H1 (cell line): ENCODE data around the gene EEIG2. TPM values are rescaled to one million over a fixed set of nuclear protein-coding genes. Genes with fewer than 3 reads are reported as not detected.

ENCODE experiments used
- CTCF ChIA-PET: fragments of 300-600 bp; sonication (Branson Sonifier 250); formaldehyde crosslinking; loops from one replicate; lab custom pipeline; 2021; ENCODE audit not compliant: partially characterized antibody; lab: Charles Lee
- POLR2A ChIA-PET: fragments of 300-600 bp; sonication (Branson Sonifier 250); formaldehyde crosslinking; loops from one replicate; lab custom pipeline; 2021; ENCODE audit warnings: inconsistent platforms; ENCODE audit not compliant: partially characterized antibody; lab: Charles Lee
- DNase-seq, 2 experiments: peaks; one replicate each; pipeline versions ENCODE4 v3.0.0 to v3.0.0-alpha.2; 2010 to 2022; ENCODE audit warnings: low spot score in 2 of 2, low read depth in 1 of 2, mixed read lengths in 1 of 2
- FAIRE-seq: peaks from 2 replicates; lab custom pipeline; 2011; peaks lifted over from hg19 to GRCh38; lab: Jason Lieb, UNC
- H2AFZ ChIP-seq: 2 replicates; pipeline ENCODE4 v1.8.1; 2012; ENCODE audit warnings: low read length, inconsistent platforms
- H2AK5ac ChIP-seq: 2 replicates; pipeline ENCODE4 v1.6.1; 2013; ENCODE audit warnings: low read depth, low read length
- H2BK120ac ChIP-seq: replicated peaks from 2 replicates; pipeline ENCODE3; 2013; ENCODE audit warnings: low read depth, low read length, inconsistent platforms
- H2BK12ac ChIP-seq: 2 replicates; pipeline ENCODE4 v1.6.1; 2013; ENCODE audit warnings: low read depth, low read length
- H2BK15ac ChIP-seq: 2 replicates; pipeline ENCODE4 v1.6.1; 2013; ENCODE audit warnings: low read length
- H2BK20ac ChIP-seq: 2 replicates; pipeline ENCODE4 v1.6.1; 2013; ENCODE audit warnings: low read length
- H2BK5ac ChIP-seq: 2 replicates; pipeline ENCODE4 v1.6.1; 2013; ENCODE audit warnings: low read depth, low read length
- H3K14ac ChIP-seq: 2 replicates; pipeline ENCODE4 v1.6.1; 2013; ENCODE audit warnings: inconsistent platforms; ENCODE audit not compliant: insufficient read length
- H3K18ac ChIP-seq: 2 replicates; pipeline ENCODE4 v1.6.1; 2013; ENCODE audit warnings: low read length; ENCODE audit errors: extremely low read depth
- H3K23ac ChIP-seq: 2 replicates; pipeline ENCODE4 v1.6.1; 2013; ENCODE audit warnings: inconsistent platforms; ENCODE audit not compliant: insufficient read length
- H3K23me2 ChIP-seq: 2 replicates; pipeline ENCODE4 v1.6.1; 2013; ENCODE audit warnings: low read depth, low read length
- H3K27ac ChIP-seq: 2 replicates; pipeline ENCODE4 v1.6.1; 2011; ENCODE audit warnings: low read depth, low read length, inconsistent platforms
- H3K27me3 ChIP-seq, 4 experiments: replicated peaks in 1 of 4; 1 replicate in 1 of 4; 2 replicates in 3 of 4; pipeline versions ENCODE4 v1.6.1 to v1.8.1; 2011 to 2013; ENCODE audit warnings: low read length in 3 of 4, mild to moderate bottlenecking in 3 of 4, inconsistent platforms in 2 of 4, mixed read lengths in 2 of 4, moderate library complexity in 1 of 4; ENCODE audit not compliant: control insufficient read depth in 3 of 4, insufficient read depth in 3 of 4; ENCODE audit errors: extremely low read depth in 1 of 4
- H3K36me3 ChIP-seq, 4 experiments: 2 replicates each; pipeline versions ENCODE4 v1.6.1 to v1.8.1; 2011 to 2013; ENCODE audit warnings: mild to moderate bottlenecking in 4 of 4, low read length in 3 of 4, moderate library complexity in 2 of 4, control low read depth in 1 of 4, inconsistent platforms in 1 of 4; ENCODE audit not compliant: insufficient read depth in 4 of 4, control insufficient read depth in 2 of 4
- H3K4ac ChIP-seq: replicated peaks from 2 replicates; pipeline ENCODE3; 2013; ENCODE audit warnings: low read length, low read depth, mixed read lengths, inconsistent platforms; ENCODE audit not compliant: insufficient read length
- H3K4me1 ChIP-seq, 4 experiments: replicated peaks in 1 of 4; 1 replicate in 1 of 4; 2 replicates in 3 of 4; pipeline versions ENCODE4 v1.6.1 to v1.8.1; 2011 to 2013; ENCODE audit warnings: low read length in 3 of 4, inconsistent platforms in 2 of 4, mixed read lengths in 1 of 4; ENCODE audit not compliant: insufficient read depth in 4 of 4, control insufficient read depth in 3 of 4
- H3K4me2 ChIP-seq, 2 experiments: 2 replicates each; pipeline versions ENCODE4 v1.6.1 to v1.8.1; 2011 to 2013; ENCODE audit warnings: low read depth in 2 of 2, low read length in 2 of 2, control low read depth in 1 of 2, inconsistent platforms in 1 of 2, mild to moderate bottlenecking in 1 of 2; ENCODE audit not compliant: insufficient read depth in 1 of 2
- H3K4me3 ChIP-seq, 4 experiments: fragments of 200-600, 300-600 bp in 1 of 4; sonication (generic), shearing (Covaris generic), sonication (Bioruptor Twin) in 1 of 4; 2 replicates each; pipeline versions ENCODE4 v1.5.1 to v1.8.1; 2011 to 2016; ENCODE audit warnings: low read length in 4 of 4, low read depth in 3 of 4, control low read depth in 2 of 4, inconsistent platforms in 2 of 4, mild to moderate bottlenecking in 2 of 4, mixed read lengths in 1 of 4, moderate library complexity in 1 of 4; ENCODE audit not compliant: insufficient read depth in 2 of 4; ENCODE audit errors: extremely low read depth in 1 of 4
- H3K56ac ChIP-seq: replicated peaks from 2 replicates; pipeline ENCODE3; 2013; ENCODE audit warnings: low read depth, mild to moderate bottlenecking, mixed read lengths, low read length, inconsistent platforms; ENCODE audit not compliant: insufficient read length
- H3K79me1 ChIP-seq: 2 replicates; pipeline ENCODE4 v1.6.1; 2013; ENCODE audit warnings: low read depth, low read length, control low read depth
- H3K79me2 ChIP-seq, 2 experiments: 2 replicates each; pipeline versions ENCODE4 v1.6.1 to v1.8.1; 2012 to 2013; ENCODE audit warnings: low read length in 2 of 2, mild to moderate bottlenecking in 2 of 2, inconsistent platforms in 1 of 2; ENCODE audit not compliant: insufficient read depth in 2 of 2, control insufficient read depth in 1 of 2
- H3K9ac ChIP-seq, 4 experiments: replicated peaks in 1 of 4; 1 replicate in 1 of 4; 2 replicates in 3 of 4; pipeline versions ENCODE4 v1.6.1 to v1.8.1; 2011 to 2013; ENCODE audit warnings: low read depth in 3 of 4, low read length in 3 of 4, control low read depth in 2 of 4, mild to moderate bottlenecking in 2 of 4, moderate library complexity in 2 of 4, inconsistent platforms in 1 of 4; ENCODE audit errors: extremely low read depth in 1 of 4
- H3K9me3 ChIP-seq, 2 experiments: 2 replicates each; pipeline versions ENCODE4 v1.6.1 to v1.8.1; 2012 to 2013; ENCODE audit warnings: mild to moderate bottlenecking in 2 of 2, moderate library complexity in 2 of 2, control low read depth in 1 of 2, inconsistent platforms in 1 of 2, low read depth in 1 of 2, low read length in 1 of 2, mixed read lengths in 1 of 2; ENCODE audit not compliant: insufficient read depth in 2 of 2
- H4K20me1 ChIP-seq, 2 experiments: replicated peaks in 1 of 2; 2 replicates each; pipeline versions ENCODE3 to v1.8.1; 2011 to 2013; ENCODE audit warnings: inconsistent platforms in 2 of 2, low read length in 2 of 2, mild to moderate bottlenecking in 1 of 2; ENCODE audit not compliant: insufficient read depth in 2 of 2, control insufficient read depth in 1 of 2
- H4K5ac ChIP-seq: 2 replicates; pipeline ENCODE4 v1.6.1; 2013; ENCODE audit warnings: low read length, low read depth, mixed read lengths, inconsistent platforms; ENCODE audit not compliant: insufficient read length
- H4K8ac ChIP-seq: 2 replicates; pipeline ENCODE4 v1.8.0; 2013; ENCODE audit warnings: mild to moderate bottlenecking, moderate library complexity, low read length, inconsistent platforms; ENCODE audit not compliant: insufficient read depth; ENCODE audit errors: extremely low read depth
- H4K91ac ChIP-seq: replicated peaks from 2 replicates; pipeline ENCODE3; 2013; ENCODE audit warnings: low read length, mixed read lengths, inconsistent platforms; ENCODE audit not compliant: insufficient read length
- ASH2L ChIP-seq: fragments of 200-600, 300-600 bp; sonication (generic); IDR thresholded peaks from one replicate; pipeline ENCODE4 v1.7.1; 2017; ENCODE audit warnings: low read length
- CBX5 ChIP-seq: fragments of 300-800, 300-1000 bp; sonication (generic); IDR thresholded peaks from 2 replicates; pipeline ENCODE4 v1.7.1; 2016; ENCODE audit warnings: antibody characterized with exemption, low read length, low read depth
- CEBPB ChIP-seq: IDR thresholded peaks from 2 replicates; pipeline ENCODE4 v1.6.1; 2012; ENCODE audit warnings: low read depth, low read length
- HDAC2 ChIP-seq, 2 experiments: fragments of 300-600 bp in 1 of 2; sonication (generic) in 1 of 2; IDR thresholded peaks; 2 replicates each; pipeline ENCODE4 v1.6.1; 2011 to 2012; ENCODE audit warnings: low read depth in 2 of 2, low read length in 2 of 2, mild to moderate bottlenecking in 2 of 2, moderate library complexity in 2 of 2, borderline replicate concordance in 1 of 2, inconsistent platforms in 1 of 2
- POLR2AphosphoS5 ChIP-seq: IDR thresholded peaks from 2 replicates; pipeline ENCODE4 v1.6.1; 2011; ENCODE audit warnings: low read depth, low read length
- SAP30 ChIP-seq: fragments of 300-600 bp; sonication (generic); IDR thresholded peaks from 2 replicates; pipeline ENCODE4 v1.7.1; 2012; ENCODE audit warnings: low read length, moderate library complexity, mild to moderate bottlenecking, inconsistent platforms; ENCODE audit not compliant: insufficient read depth, insufficient replicate concordance
- SP1 ChIP-seq: IDR thresholded peaks from 2 replicates; pipeline ENCODE4 v1.6.1; 2011; ENCODE audit warnings: low read depth, low read length
- USF2 ChIP-seq: IDR thresholded peaks from 2 replicates; pipeline ENCODE4 v1.6.1; 2011; ENCODE audit warnings: low read length, improper control_type of control experiment
- WGBS, 2 experiments: shearing (Covaris generic) in 1 of 2; methylation state at CpG; one replicate each; pipeline versions ENCODE4 v1.1.6 to v1.1.7; 2013 to 2015; ENCODE audit warnings: low lambda C conversion rate in 2 of 2, mixed read lengths in 2 of 2, inconsistent platforms in 1 of 2, low coverage in 1 of 2, missing lambda C conversion rate in 1 of 2; ENCODE audit not compliant: insufficient replicate concordance in 2 of 2, insufficient coverage in 1 of 2, insufficient read length in 1 of 2; ENCODE audit errors: extremely low coverage in 1 of 2, missing lambda C conversion rate in 1 of 2; 5-methylcytosine and 5-hydroxymethylcytosine counted together
- polyA plus RNA-seq, 7 experiments: library from polyadenylated mRNA; depleted of rRNA in 3 of 7; stranded (reverse) in 5 of 7; unstranded in 2 of 7; fragments of >200 nt in 5 of 7; fragments of 200-250 nt in 2 of 7; gene quantifications; 1 replicate in 5 of 7; 2 replicates in 1 of 7; 4 replicates in 1 of 7; pipeline versions ENCODE4 v1.2.1 to v1.2.3, GENCODE V29; 2011 to 2013; ENCODE audit warnings: missing spikeins in 2 of 7, mixed read lengths in 2 of 7
- total RNA-seq: library from RNA; stranded (reverse); fragmentation: NEBNext Ultra II Directional; extraction: Animal tissue kit (Norgen Biotek cat#: 25700); gene quantifications from 2 replicates; pipeline ENCODE4 v1.2.1, GENCODE V29; 2021

The EEIG2 gene
- total and polyA plus RNA-seq, 2 of the 8 experiments (the other 6 are each of a cell fraction or from before 2014, with no cell fraction given): 6.1 to 20.1 TPM

DNA sequence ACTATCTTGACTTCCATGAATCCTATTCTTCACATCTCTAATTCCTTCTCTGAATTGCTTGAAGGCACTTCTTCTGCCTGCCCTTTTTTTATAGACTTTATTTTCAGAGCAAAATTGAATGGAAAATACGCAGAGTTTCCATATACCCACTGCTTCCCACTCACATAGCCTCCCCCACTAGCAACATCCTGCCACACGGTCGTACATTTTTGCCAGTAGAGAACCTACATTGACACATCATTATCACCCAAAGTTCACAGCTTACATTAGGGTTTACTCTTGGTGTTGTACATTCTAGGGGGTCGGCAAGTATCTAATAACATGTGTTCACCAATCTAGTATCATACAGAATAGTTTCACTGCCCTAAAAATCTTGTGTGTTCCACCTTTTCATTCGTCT, 12.3 kb downstream of the EEIG2 start:
- Histone ChIP-seq H2BK120ac (no peak overlapping the region), H4K91ac (no peak overlapping the region), H3K14ac (no peak overlapping the region), H3K4ac (no peak overlapping the region), H4K8ac (no peak overlapping the region), H3K4me1 (no peaks in the 10 kb centered on the region), H3K79me1 (peaks cover 7% of the 10 kb centered on the region), H3K4me2 (no peak overlapping the region), H2BK15ac (no peak overlapping the region), H2BK5ac (no peak overlapping the region), H2AK5ac (no peak overlapping the region), H3K56ac (no peak overlapping the region), H3K9me3 (no peaks in the 10 kb centered on the region), H4K5ac (no peak overlapping the region), H3K36me3 (no peaks in the 10 kb centered on the region), H2AFZ (no peak overlapping the region), H3K9ac (no peak overlapping the region), H3K4me3 (no peak overlapping the region), H2BK12ac (no peak overlapping the region), H3K79me2 (peaks cover 0 to 47% of the 10 kb centered on the region in 2 experiments; a peak in 2 of 4 replicates), H3K23me2 (no peaks in the 10 kb centered on the region; the same call in 1 of the 2 replicates), H3K27me3 (no peaks in the 10 kb centered on the region), H3K23ac (no peak overlapping the region), H3K18ac (no peak overlapping the region), H2BK20ac (no peak overlapping the region), H3K27ac (no peak overlapping the region), H4K20me1 (peaks cover 5 to 7% of the 10 kb centered on the region in 2 experiments)
- no peak for FAIRE-seq
- ChIA-PET POLR2A (no interaction called here), CTCF (no interaction called here)
- TF ChIP-seq USF2: no peak
- TF ChIP-seq SP1: no peak
- TF ChIP-seq SAP30: no peak
- TF ChIP-seq HDAC2 (IDR thresholded peaks at IDR 0.05; ENCODE audit: borderline replicate concordance in 1 of 2, low read depth in 2 of 2, low read length in 2 of 2): no peak
- TF ChIP-seq CBX5: no peak
- TF ChIP-seq POLR2AphosphoS5: no peak
- no peak for TF ChIP-seq ASH2L
- TF ChIP-seq CEBPB: no peak
- 96% methylated on average over 5 of the region's 5 CpGs; no CpG with 5 or more reads in 1 of the 2 experiments for WGBS, 2 experiments
- no peak for DNase-seq
